Measurements from ENCODE around the gene DPYSL5.
"Not testable (repeated sequence)": the region's sequence is repeated elsewhere in the genome, so short reads cannot be mapped to it uniquely, and the experiment has no call there.

DPYSL5 gene

GRCh38 chr2:26922405-26923188 lies 74.7 kb downstream of the DPYSL5 start:
- Mint-ChIP-seq H3K4me3 (peak overlapping the region in 1 of 2 donors; percentile 8), H3K4me1 (peaks cover 12% of the 10 kb centered on the region), H3K27me3 (peaks cover 30% of the 10 kb centered on the region), H3K27ac (peak overlapping the region in 1 of 2 donors; percentile 15), H3K9me3 (no peaks in the 10 kb centered on the region)
- peak; percentile 85 for ATAC-seq
- DNase-seq: peak; percentile 31 to 32

- Mint-ChIP-seq H3K4me1 (peaks cover 12% of the 10 kb centered on the region), H3K27me3 (peaks cover 30% of the 10 kb centered on the region)
- not testable (repeated sequence) for H3K4me3 Mint-ChIP-seq, DNase-seq, H3K27ac Mint-ChIP-seq, H3K9me3 Mint-ChIP-seq
- ATAC-seq: peak; percentile 23
These were observed 75.2 kb downstream of the DPYSL5 start for GRCh38 chr2:26923189-26923466.

- Mint-ChIP-seq H3K27ac (no peak overlapping the region), H3K9me3 (no peaks in the 10 kb centered on the region), H3K4me1 (peaks cover 12% of the 10 kb centered on the region), H3K4me3 (no peak overlapping the region), H3K27me3 (peaks cover 34% of the 10 kb centered on the region)
- no peak for ATAC-seq
- DNase-seq: no peak
These were observed 76.8 kb downstream of the DPYSL5 start for GRCh38 chr2:26924731-26925099.

GRCh38 chr2:26925100-26925791 lies 77.3 kb downstream of the DPYSL5 start:
- H3K27ac Mint-ChIP-seq: no peak overlapping the region

GRCh38 chr2:26927221-26927620 lies 79.3 kb downstream of the DPYSL5 start:
- Mint-ChIP-seq H3K4me3 (no peak overlapping the region), H3K27me3 (peaks cover 30% of the 10 kb centered on the region), H3K9me3 (no peaks in the 10 kb centered on the region), H3K4me1 (peaks cover 11% of the 10 kb centered on the region), H3K27ac (no peak overlapping the region)
- DNase-seq (no peak), ATAC-seq (no peak)

More at GRCh38 chr2:26925100-26925791, 77.3 kb downstream of the DPYSL5 start:
- peaks cover 40% of the 10 kb centered on the region for H3K27me3 Mint-ChIP-seq
- no peak overlapping the region for H3K4me3 Mint-ChIP-seq
- peaks cover 12% of the 10 kb centered on the region for H3K4me1 Mint-ChIP-seq
- no peaks in the 10 kb centered on the region for H3K9me3 Mint-ChIP-seq
- no peak for DNase-seq
- ATAC-seq: no peak

- Mint-ChIP-seq H3K4me3 (no peak overlapping the region), H3K4me1 (no peaks in the 10 kb centered on the region), H3K9me3 (no peaks in the 10 kb centered on the region), H3K27me3 (peaks cover 28% of the 10 kb centered on the region), H3K27ac (peak overlapping the region in 1 of 2 donors; percentile 43)
- DNase-seq (no peak), ATAC-seq (no peak)
These were observed 85.0 kb downstream of the DPYSL5 start for GRCh38 chr2:26932974-26933373.

- Mint-ChIP-seq H3K4me3 (no peak overlapping the region), H3K27me3 (peaks cover 28% of the 10 kb centered on the region), H3K4me1 (no peaks in the 10 kb centered on the region), H3K9me3 (no peaks in the 10 kb centered on the region), H3K27ac (no peak overlapping the region)
- ATAC-seq: no peak
- DNase-seq: no peak
These were observed 85.8 kb downstream of the DPYSL5 start for GRCh38 chr2:26933431-26934334.

GRCh38 chr2:26934335-26934724 lies 86.4 kb downstream of the DPYSL5 start:
- no peak overlapping the region for H3K4me3 Mint-ChIP-seq
- no peak for DNase-seq
- H3K27ac Mint-ChIP-seq: no peak overlapping the region
- no peaks in the 10 kb centered on the region for H3K4me1 Mint-ChIP-seq
- ATAC-seq: no peak
- H3K27me3 Mint-ChIP-seq: peaks cover 28% of the 10 kb centered on the region
- no peaks in the 10 kb centered on the region for H3K9me3 Mint-ChIP-seq

- no peak overlapping the region for H3K4me3 Mint-ChIP-seq
- DNase-seq (no peak), ATAC-seq (no peak)
- no peaks in the 10 kb centered on the region for H3K9me3 Mint-ChIP-seq
- H3K27me3 Mint-ChIP-seq: peaks cover 21% of the 10 kb centered on the region
- H3K4me1 Mint-ChIP-seq: no peaks in the 10 kb centered on the region
- no peak overlapping the region for H3K27ac Mint-ChIP-seq
These were observed 87.1 kb downstream of the DPYSL5 start for GRCh38 chr2:26934985-26935384.

GRCh38 chr2:26936855-26937254 lies 88.9 kb downstream of the DPYSL5 start:
- H3K27me3 Mint-ChIP-seq: peaks cover 18% of the 10 kb centered on the region
- DNase-seq: no peak

GRCh38 chr2:26938399-26939118 lies 90.6 kb downstream of the DPYSL5 start:
- Mint-ChIP-seq H3K27me3 (peaks cover 32% of the 10 kb centered on the region), H3K9me3 (no peaks in the 10 kb centered on the region), H3K4me1 (peaks cover 8% of the 10 kb centered on the region), H3K4me3 (no peak overlapping the region), H3K27ac (no peak overlapping the region)
- DNase-seq (no peak), ATAC-seq (no peak)

More at GRCh38 chr2:26936855-26937254, 88.9 kb downstream of the DPYSL5 start:
- Mint-ChIP-seq H3K27ac (no peak overlapping the region), H3K4me1 (no peaks in the 10 kb centered on the region), H3K9me3 (no peaks in the 10 kb centered on the region), H3K4me3 (no peak overlapping the region)
- ATAC-seq: no peak

GRCh38 chr2:26940001-26940400 lies 92.1 kb downstream of the DPYSL5 start:
- H3K27ac Mint-ChIP-seq: no peak overlapping the region
- H3K27me3 Mint-ChIP-seq: peaks cover 35% of the 10 kb centered on the region
- no peak for DNase-seq
- peaks cover 8% of the 10 kb centered on the region for H3K4me1 Mint-ChIP-seq
- H3K9me3 Mint-ChIP-seq: no peaks in the 10 kb centered on the region
- no peak for ATAC-seq
- H3K4me3 Mint-ChIP-seq: no peak overlapping the region

GRCh38 chr2:26941486-26941885 lies 93.6 kb downstream of the DPYSL5 start:
- ATAC-seq: no peak
- peaks cover 36% of the 10 kb centered on the region for H3K27me3 Mint-ChIP-seq
- no peaks in the 10 kb centered on the region for H3K9me3 Mint-ChIP-seq
- peaks cover 8% of the 10 kb centered on the region for H3K4me1 Mint-ChIP-seq
- no peak for DNase-seq
- no peak overlapping the region for H3K27ac Mint-ChIP-seq
- H3K4me3 Mint-ChIP-seq: no peak overlapping the region

GRCh38 chr2:26942543-26943295 lies 94.8 kb downstream of the DPYSL5 start:
- DNase-seq (peak; percentile 61 to 65), ATAC-seq (peak; percentile 65)
- H3K27me3 Mint-ChIP-seq: peaks cover 37% of the 10 kb centered on the region
- H3K4me3 Mint-ChIP-seq: no peak overlapping the region
- H3K4me1 Mint-ChIP-seq: peaks cover 8% of the 10 kb centered on the region
- H3K9me3 Mint-ChIP-seq: no peaks in the 10 kb centered on the region
- peak overlapping the region in 1 of 2 donors; percentile 49 for H3K27ac Mint-ChIP-seq
